Kidney (tissue), 14 donors: ENCODE data around the gene ITM2C. TPM values are rescaled to one million over a fixed set of nuclear protein-coding genes. Genes with fewer than 3 reads are reported as not detected.

ENCODE experiments used
- DNase-seq, 5 donors: peaks; one replicate each; pipeline ENCODE4 v3.0.0-alpha.2; 2013 to 2020
- FAIRE-seq: peaks from 2 replicates; lab custom pipeline; 2012; peaks lifted over from hg19 to GRCh38; lab: Jason Lieb, UNC
- H3K27ac ChIP-seq, 2 donors: one replicate each; pipeline ENCODE4 v1.7.0; 2013; ENCODE audit warnings: low read depth in 2 of 2, low read length in 2 of 2, inconsistent platforms in 1 of 2
- H3K27me3 ChIP-seq: one replicate; pipeline ENCODE4 v1.7.1; 2013; ENCODE audit warnings: low read length, inconsistent platforms; ENCODE audit not compliant: control insufficient read depth, insufficient read depth
- H3K36me3 ChIP-seq, 3 donors: one replicate each; pipeline versions ENCODE4 v1.7.0 to v1.7.1; 2013; ENCODE audit warnings: low read length in 3 of 3, control low read depth in 1 of 3, inconsistent platforms in 1 of 3; ENCODE audit not compliant: insufficient read depth in 3 of 3, control insufficient read depth in 2 of 3
- H3K4me1 ChIP-seq, 3 donors: one replicate each; pipeline versions ENCODE4 v1.7.0 to v1.7.1; 2013; ENCODE audit warnings: low read length in 3 of 3, inconsistent platforms in 1 of 3, low read depth in 1 of 3; ENCODE audit not compliant: control insufficient read depth in 2 of 3, insufficient read depth in 2 of 3
- H3K4me3 ChIP-seq, 3 donors: one replicate each; pipeline versions ENCODE4 v1.7.0 to v1.8.1; 2013; ENCODE audit warnings: low read length in 3 of 3, control low read depth in 1 of 3, inconsistent platforms in 1 of 3
- H3K9ac ChIP-seq, 3 donors: one replicate each; pipeline versions ENCODE4 v1.7.0 to v1.7.1; 2013; ENCODE audit warnings: low read length in 3 of 3, control low read depth in 1 of 3, inconsistent platforms in 1 of 3
- H3K9me3 ChIP-seq, 3 donors: one replicate each; pipeline versions ENCODE4 v1.7.0 to v1.7.1; 2013; ENCODE audit warnings: low read length in 3 of 3, control low read depth in 1 of 3, inconsistent platforms in 1 of 3; ENCODE audit not compliant: control insufficient read depth in 2 of 3, insufficient read depth in 1 of 3
- intact Hi-C: fragments of 100-400 bp; cut with DNase I; formaldehyde crosslinking; loops from one replicate; pipeline ENCODE4 v1.11.1; 2022
- polyA plus RNA-seq: library from polyadenylated mRNA; stranded (reverse); fragments of 350-450 nt; fragmentation: Illumina TruSeq; extraction: RNeasy Lipid Tissue Mini Kit (QIAGEN cat#74804); gene quantifications from one replicate; pipeline ENCODE4 v1.2.3, GENCODE V29; 2014; ENCODE audit warnings: low read depth, low replicate concordance; ENCODE audit not compliant: insufficient read depth
- total RNA-seq: library from RNA; stranded (reverse); fragmentation: NEBNext Ultra II Directional; extraction: Animal tissue kit (Norgen Biotek cat#: 25700); gene quantifications from one replicate; pipeline ENCODE4 v1.2.1, GENCODE V29; 2021
- TF ChIP-seq, protein P1 (sequence below): IDR thresholded peaks from 3 replicates; pipeline ENCODE4 v1.5.1; 2012; ENCODE audit warnings: mild to moderate bottlenecking, moderate library complexity, borderline replicate concordance; ENCODE audit not compliant: insufficient read depth; ENCODE audit errors: extremely low read depth
- donor health status: control.
- donor health status: control.
- donor health status: control.
- donor health status: control.
- donor health status: control.
- donor health status: DM: yes; HTN: yes; CAD: no.
- donor health status: Normal renal cell carcinoma (clear cell type).

The ITM2C gene
- total and polyA plus RNA-seq, 2 donors from 2014 or later = 308 to 1,131 TPM

DNA sequence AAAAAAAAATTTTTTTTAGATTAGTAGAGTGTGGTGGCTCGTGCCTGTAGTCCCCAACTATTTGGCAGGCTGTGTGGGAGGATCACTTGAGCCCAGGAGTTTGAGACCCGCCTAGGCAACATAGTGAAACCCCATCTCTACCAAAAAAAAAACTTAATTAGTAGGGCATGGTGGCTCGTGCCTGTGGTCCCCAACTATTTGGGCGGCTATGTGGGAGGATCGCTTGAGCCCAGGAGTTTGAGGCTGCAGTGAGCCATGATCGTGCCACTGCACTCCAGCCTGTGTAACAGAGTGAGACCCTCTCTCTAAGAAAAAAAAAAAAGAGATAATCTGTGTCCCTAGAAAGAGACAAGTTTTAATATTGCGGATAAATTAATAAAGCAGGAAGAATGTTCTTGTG lies 51.5 kb downstream of the ITM2C start:
- TF ChIP-seq, protein P1, sequence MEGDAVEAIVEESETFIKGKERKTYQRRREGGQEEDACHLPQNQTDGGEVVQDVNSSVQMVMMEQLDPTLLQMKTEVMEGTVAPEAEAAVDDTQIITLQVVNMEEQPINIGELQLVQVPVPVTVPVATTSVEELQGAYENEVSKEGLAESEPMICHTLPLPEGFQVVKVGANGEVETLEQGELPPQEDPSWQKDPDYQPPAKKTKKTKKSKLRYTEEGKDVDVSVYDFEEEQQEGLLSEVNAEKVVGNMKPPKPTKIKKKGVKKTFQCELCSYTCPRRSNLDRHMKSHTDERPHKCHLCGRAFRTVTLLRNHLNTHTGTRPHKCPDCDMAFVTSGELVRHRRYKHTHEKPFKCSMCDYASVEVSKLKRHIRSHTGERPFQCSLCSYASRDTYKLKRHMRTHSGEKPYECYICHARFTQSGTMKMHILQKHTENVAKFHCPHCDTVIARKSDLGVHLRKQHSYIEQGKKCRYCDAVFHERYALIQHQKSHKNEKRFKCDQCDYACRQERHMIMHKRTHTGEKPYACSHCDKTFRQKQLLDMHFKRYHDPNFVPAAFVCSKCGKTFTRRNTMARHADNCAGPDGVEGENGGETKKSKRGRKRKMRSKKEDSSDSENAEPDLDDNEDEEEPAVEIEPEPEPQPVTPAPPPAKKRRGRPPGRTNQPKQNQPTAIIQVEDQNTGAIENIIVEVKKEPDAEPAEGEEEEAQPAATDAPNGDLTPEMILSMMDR = no peak
- Histone ChIP-seq H3K36me3 (no peaks in the 10 kb centered on the region), H3K9ac (no peak overlapping the region), H3K27ac (no peak overlapping the region), H3K27me3 (no peaks in the 10 kb centered on the region), H3K4me1 (no peaks in the 10 kb centered on the region), H3K4me3 (no peak overlapping the region), H3K9me3 (no peaks in the 10 kb centered on the region)
- FAIRE-seq = no peak
- peak in 1 of 5 donors; percentile 25 for DNase-seq
- intact Hi-C loops = no loop called here

GRCh38 chr2:230919240-230919639 lies 54.5 kb downstream of the ITM2C start:
- H3K4me3 ChIP-seq = no peak overlapping the region
- H3K4me1 ChIP-seq = no peaks in the 10 kb centered on the region
- peak; percentile 3 for FAIRE-seq
- no peak overlapping the region for H3K27ac ChIP-seq
- no peaks in the 10 kb centered on the region for H3K27me3 ChIP-seq
- TF ChIP-seq, protein P1 = no peak
- H3K9ac ChIP-seq = no peak overlapping the region
- DNase-seq = no peak
- H3K9me3 ChIP-seq = no peaks in the 10 kb centered on the region
- no peaks in the 10 kb centered on the region for H3K36me3 ChIP-seq
- intact Hi-C loops = no loop called here

DNA sequence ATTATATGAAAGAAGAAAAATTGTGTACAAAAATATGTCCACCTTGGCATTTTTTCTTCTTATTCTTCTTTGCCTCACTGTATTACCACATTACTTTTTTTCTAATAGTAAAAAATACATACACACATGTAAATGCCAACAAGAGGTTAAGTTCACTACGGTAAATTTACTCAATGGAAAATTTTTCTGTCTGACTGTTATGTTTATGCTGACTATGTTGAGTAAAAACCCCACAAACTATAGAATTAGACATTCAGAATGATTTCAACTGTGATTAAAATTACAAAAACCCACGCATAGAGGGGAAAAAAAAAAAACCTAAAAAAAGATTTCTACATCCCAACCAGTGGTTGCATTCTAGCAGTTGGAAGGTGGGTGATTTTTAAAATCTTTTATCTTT lies 54.9 kb downstream of the ITM2C start:
- DNase-seq = no peak
- Histone ChIP-seq H3K27ac (no peak overlapping the region), H3K36me3 (no peaks in the 10 kb centered on the region), H3K4me3 (no peak overlapping the region), H3K9ac (no peak overlapping the region), H3K9me3 (no peaks in the 10 kb centered on the region), H3K27me3 (no peaks in the 10 kb centered on the region), H3K4me1 (no peaks in the 10 kb centered on the region)
- intact Hi-C loops = no loop called here
- TF ChIP-seq, protein P1 = no peak
- no peak for FAIRE-seq

DNA sequence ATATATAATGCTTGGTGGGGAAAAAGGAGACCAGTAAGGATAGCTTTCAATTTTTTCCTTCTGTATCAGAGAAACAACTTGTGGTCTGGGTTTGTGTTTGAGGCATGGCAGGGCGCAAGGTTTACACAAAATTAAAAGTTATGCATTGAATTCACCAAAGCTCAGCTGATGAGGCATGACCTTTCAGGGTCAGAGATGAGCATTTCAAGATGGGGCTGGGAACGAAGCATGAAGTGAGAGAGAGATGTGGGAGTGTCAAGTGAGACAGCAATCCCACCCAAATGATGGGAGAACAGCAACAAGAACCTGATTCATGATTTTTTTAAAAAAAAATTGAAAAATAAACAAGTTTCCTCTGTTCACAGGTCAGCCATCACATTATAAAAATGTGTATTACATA lies 55.4 kb downstream of the ITM2C start:
- peak in 1 of 5 donors; percentile 18 for DNase-seq
- Histone ChIP-seq H3K27ac (no peak overlapping the region), H3K4me3 (no peak overlapping the region), H3K36me3 (no peaks in the 10 kb centered on the region), H3K9me3 (no peaks in the 10 kb centered on the region), H3K27me3 (no peaks in the 10 kb centered on the region), H3K9ac (no peak overlapping the region), H3K4me1 (no peaks in the 10 kb centered on the region)
- intact Hi-C loops = no loop called here
- TF ChIP-seq, protein P1 = no peak
- no peak for FAIRE-seq
